KMS-11 (cell line): Measurements from ENCODE around the gene QSER1.
"Not testable (repeated sequence)": the region's sequence is repeated elsewhere in the genome, so short reads cannot be mapped to it uniquely, and the experiment has no call there.

Source experiments
- H2AFZ ChIP-seq: fragments of 200-600 bp; sonication (generic); 2 replicates; pipeline ENCODE4 v1.6.1; 2016; ENCODE audit warnings: antibody characterized with exemption, mixed run types, low read depth
- H3K27ac ChIP-seq: fragments of 200-600 bp; sonication (generic); 2 replicates; pipeline ENCODE4 v1.6.1; 2016; ENCODE audit warnings: mild to moderate bottlenecking, mixed run types
- H3K27me3 ChIP-seq: fragments of 200-600 bp; sonication (generic); 2 replicates; pipeline ENCODE4 v1.6.1; 2017; ENCODE audit warnings: mild to moderate bottlenecking, low read depth, mixed run types, moderate library complexity; ENCODE audit not compliant: insufficient read depth
- H3K36me3 ChIP-seq: fragments of 200-600 bp; sonication (generic); 2 replicates; pipeline ENCODE4 v1.6.1; 2017; ENCODE audit warnings: mild to moderate bottlenecking, mixed run types; ENCODE audit not compliant: insufficient read depth
- H3K4me1 ChIP-seq: fragments of 200-600 bp; sonication (generic); 2 replicates; pipeline ENCODE4 v1.6.1; 2016; ENCODE audit warnings: mild to moderate bottlenecking, low read depth, mixed run types; ENCODE audit not compliant: poor library complexity, severe bottlenecking
- H3K4me2 ChIP-seq: fragments of 200-600 bp; sonication (generic); 2 replicates; pipeline ENCODE4 v1.7.0; 2016; ENCODE audit warnings: mild to moderate bottlenecking, mixed run types
- H3K4me3 ChIP-seq: fragments of 200-600 bp; sonication (generic); IDR thresholded peaks from 2 replicates; pipeline ENCODE4 v1.6.1; 2017; ENCODE audit warnings: low read depth, low read length, mixed read lengths; ENCODE audit not compliant: insufficient read depth
- H3K79me2 ChIP-seq: fragments of 200-600 bp; sonication (generic); 2 replicates; pipeline ENCODE4 v1.6.1; 2016; ENCODE audit warnings: low read depth, mixed run types; ENCODE audit not compliant: insufficient read depth
- H3K9ac ChIP-seq: fragments of 200-600 bp; sonication (generic); 2 replicates; pipeline ENCODE4 v1.6.1; 2016; ENCODE audit warnings: mild to moderate bottlenecking, mixed run types
- H4K20me1 ChIP-seq: fragments of 200-600 bp; sonication (generic); 2 replicates; pipeline ENCODE4 v1.6.1; 2016; ENCODE audit warnings: mild to moderate bottlenecking, mixed run types; ENCODE audit not compliant: insufficient read depth
- TF ChIP-seq, protein P1 (sequence below): fragments of 200-600 bp; sonication (generic); conservative IDR thresholded peaks from 2 replicates; pipeline ENCODE4 v1.6.1; 2017; ENCODE audit warnings: low read depth, mild to moderate bottlenecking, antibody characterized with exemption, low read length, moderate library complexity, mixed read lengths

Gene QSER1

DNA sequence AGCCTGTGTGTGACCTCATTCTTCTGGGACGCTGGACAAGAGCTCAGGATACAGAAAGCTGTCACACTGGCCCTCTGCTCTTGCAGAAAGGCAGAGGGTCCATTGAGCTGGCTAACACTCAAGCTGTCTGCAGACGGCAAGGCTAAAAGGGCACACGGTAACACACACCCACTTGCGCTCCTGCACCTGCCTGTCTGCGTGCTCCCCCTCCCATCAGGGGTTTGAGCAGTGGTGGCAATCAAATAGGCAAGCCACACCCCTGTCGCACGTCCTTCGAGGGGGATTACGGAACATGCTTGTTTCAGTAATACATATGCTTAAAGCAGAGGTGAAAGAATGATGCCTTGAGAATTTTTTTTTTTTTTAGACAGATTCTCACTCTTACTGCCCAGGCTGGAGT is 7.1 kb upstream of the QSER1 start:
- Histone ChIP-seq H3K27me3 (no peaks in the 10 kb centered on the region), H3K4me2 (no peak overlapping the region), H4K20me1 (no peaks in the 10 kb centered on the region), H3K27ac (no peak overlapping the region), H3K36me3 (no peaks in the 10 kb centered on the region), H2AFZ (no peak overlapping the region), H3K9ac (no peak overlapping the region), H3K4me3 (no peak overlapping the region), H3K4me1 (no peaks in the 10 kb centered on the region), H3K79me2 (no peaks in the 10 kb centered on the region)
- TF ChIP-seq, protein P1, sequence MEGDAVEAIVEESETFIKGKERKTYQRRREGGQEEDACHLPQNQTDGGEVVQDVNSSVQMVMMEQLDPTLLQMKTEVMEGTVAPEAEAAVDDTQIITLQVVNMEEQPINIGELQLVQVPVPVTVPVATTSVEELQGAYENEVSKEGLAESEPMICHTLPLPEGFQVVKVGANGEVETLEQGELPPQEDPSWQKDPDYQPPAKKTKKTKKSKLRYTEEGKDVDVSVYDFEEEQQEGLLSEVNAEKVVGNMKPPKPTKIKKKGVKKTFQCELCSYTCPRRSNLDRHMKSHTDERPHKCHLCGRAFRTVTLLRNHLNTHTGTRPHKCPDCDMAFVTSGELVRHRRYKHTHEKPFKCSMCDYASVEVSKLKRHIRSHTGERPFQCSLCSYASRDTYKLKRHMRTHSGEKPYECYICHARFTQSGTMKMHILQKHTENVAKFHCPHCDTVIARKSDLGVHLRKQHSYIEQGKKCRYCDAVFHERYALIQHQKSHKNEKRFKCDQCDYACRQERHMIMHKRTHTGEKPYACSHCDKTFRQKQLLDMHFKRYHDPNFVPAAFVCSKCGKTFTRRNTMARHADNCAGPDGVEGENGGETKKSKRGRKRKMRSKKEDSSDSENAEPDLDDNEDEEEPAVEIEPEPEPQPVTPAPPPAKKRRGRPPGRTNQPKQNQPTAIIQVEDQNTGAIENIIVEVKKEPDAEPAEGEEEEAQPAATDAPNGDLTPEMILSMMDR, result no peak

DNA sequence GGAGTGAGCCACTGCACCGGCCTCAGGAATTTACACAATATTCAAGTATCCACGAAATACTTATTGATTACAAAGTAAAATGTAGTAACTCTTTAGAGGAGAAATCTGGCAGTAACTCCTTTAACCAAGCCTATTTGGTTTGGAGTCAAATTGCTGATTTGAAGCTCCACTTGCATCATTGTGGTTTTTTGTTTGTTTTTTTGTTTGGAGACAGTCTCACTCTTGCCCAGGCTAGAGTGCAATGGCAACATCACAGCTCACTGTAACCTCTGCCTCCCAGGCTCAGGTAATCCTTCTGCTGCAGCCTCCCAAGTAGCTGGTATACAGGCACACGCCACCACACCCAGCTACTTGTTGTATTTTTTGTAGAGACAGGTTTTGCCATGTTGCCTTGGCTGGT is 6.4 kb upstream of the QSER1 start:
- Histone ChIP-seq H3K4me2 (no peak overlapping the region), H4K20me1 (no peaks in the 10 kb centered on the region), H3K27me3 (no peaks in the 10 kb centered on the region), H3K79me2 (no peaks in the 10 kb centered on the region), H3K36me3 (no peaks in the 10 kb centered on the region), H3K27ac (no peak overlapping the region), H3K9ac (no peak overlapping the region), H2AFZ (no peak overlapping the region), H3K4me3 (no peak overlapping the region), H3K4me1 (peaks cover under 1% of the 10 kb centered on the region)
- TF ChIP-seq, protein P1, result no peak

DNA sequence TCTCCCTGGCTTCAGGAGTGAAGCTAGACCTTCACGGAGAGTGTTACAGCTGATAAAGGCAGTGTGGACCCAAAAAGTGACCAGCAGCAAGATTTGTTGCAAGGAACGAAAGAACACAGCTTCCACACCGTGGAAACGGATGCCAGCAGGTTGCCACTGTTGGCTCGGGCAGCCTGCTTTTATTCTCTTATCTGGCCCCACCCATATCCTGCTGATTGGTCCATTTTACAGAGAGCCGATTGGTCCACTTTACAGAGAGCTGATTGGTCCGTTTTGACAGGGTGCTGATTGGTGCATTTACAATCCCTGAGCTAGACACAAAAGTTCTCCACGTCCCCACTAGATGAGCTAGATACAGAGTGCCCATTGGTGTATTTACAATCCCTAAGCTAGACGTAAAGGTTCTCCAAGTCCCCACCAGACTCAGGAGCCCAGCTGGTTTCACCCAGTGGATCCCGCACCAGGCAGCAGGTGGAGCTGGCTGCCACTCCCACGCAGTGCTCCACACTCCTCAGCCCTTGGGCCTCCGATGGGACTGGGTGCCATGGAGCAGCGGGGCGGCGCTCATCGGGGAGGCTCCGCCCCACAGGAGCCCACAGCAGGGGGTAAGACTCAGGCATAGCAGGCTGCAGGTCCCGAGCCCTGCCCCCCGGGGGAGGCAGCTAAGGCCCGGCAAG is 4.8 kb upstream of the QSER1 start:
- not testable (repeated sequence) for H3K79me2 ChIP-seq, H3K4me2 ChIP-seq, H2AFZ ChIP-seq, H3K9ac ChIP-seq, H3K4me1 ChIP-seq, H3K36me3 ChIP-seq, H3K27me3 ChIP-seq, H4K20me1 ChIP-seq, H3K27ac ChIP-seq, H3K4me3 ChIP-seq

DNA sequence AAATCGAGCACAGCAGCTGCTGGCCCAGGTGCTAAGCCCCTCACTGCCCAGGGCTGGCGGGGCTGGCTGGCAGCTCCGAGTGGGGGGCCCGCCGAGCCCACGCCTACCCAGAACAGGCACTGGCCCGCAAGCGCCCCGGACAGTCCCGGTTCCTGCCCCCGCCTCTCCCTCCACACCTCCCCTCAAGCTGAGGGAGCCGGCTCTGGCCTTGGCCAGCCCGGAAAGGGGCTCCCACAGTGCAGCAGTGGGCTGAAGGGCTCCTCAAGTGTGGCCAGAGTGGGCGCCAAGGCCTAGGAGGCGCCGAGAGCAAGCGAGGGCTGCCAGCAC is 4.3 kb upstream of the QSER1 start:
- H3K27ac ChIP-seq, H3K4me2 ChIP-seq, H3K4me1 ChIP-seq, H3K36me3 ChIP-seq, H3K27me3 ChIP-seq, H3K9ac ChIP-seq, H3K4me3 ChIP-seq, H4K20me1 ChIP-seq, H3K79me2 ChIP-seq, H2AFZ ChIP-seq: not testable (repeated sequence)

DNA sequence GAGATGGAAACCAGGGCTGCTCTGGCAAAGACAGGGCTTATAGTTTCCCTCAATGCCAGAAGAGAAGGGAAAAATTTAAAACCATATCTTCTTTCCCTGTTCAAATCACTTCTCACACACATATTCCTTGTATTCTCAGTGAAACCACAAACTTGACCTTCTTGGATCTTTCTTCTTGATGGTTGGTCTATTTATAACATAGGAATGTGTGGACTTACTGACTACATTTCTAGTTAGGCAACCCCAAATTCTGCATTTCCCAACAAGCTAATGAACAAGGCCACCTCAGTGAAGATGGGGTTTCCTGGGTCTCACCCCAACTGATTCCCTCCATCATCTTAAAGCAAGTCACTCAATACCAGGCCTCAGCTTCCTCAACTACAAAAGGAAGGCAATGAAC is 3.8 kb upstream of the QSER1 start:
- H2AFZ ChIP-seq, result no peak overlapping the region
- H3K27ac ChIP-seq, result no peak overlapping the region
- H3K4me1 ChIP-seq, result peaks cover 8% of the 10 kb centered on the region
- H3K4me3 ChIP-seq, result no peak overlapping the region
- H3K27me3 ChIP-seq, result no peaks in the 10 kb centered on the region
- no peaks in the 10 kb centered on the region for H4K20me1 ChIP-seq
- peaks cover 5% of the 10 kb centered on the region; the same call in 1 of the 2 replicates for H3K79me2 ChIP-seq
- no peak overlapping the region for H3K4me2 ChIP-seq
- H3K36me3 ChIP-seq, result no peaks in the 10 kb centered on the region
- TF ChIP-seq, protein P1, result no peak
- no peak overlapping the region for H3K9ac ChIP-seq
